SKM-1 (cell line): ENCODE results near the gene HBD.

Experiments used
- DNase-seq: peaks from one replicate; lab custom pipeline; 2025; ENCODE audit not compliant: unreplicated experiment; lab: John Stamatoyannopoulos, UW

The HBD gene

DNA sequence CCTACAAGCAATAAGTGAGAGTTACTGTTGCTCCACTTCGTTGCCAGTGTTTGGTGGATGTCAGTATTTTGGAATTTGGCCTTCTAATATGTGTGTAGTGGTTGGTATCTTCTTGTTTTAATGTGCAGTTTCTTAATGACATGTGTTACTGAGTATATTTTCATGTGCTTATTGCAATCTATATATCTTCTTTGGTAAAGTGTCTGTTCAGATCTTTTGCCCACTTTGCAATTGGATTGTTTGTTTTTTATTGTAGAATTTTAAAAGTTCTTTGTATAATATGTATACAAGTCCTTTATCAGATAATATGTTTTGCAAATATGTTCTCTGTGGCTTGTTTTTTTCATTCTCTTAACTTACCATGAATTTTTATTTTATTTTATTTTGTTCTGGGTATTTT lies 41.5 kb downstream of the HBD start:
- no peak for DNase-seq

DNA sequence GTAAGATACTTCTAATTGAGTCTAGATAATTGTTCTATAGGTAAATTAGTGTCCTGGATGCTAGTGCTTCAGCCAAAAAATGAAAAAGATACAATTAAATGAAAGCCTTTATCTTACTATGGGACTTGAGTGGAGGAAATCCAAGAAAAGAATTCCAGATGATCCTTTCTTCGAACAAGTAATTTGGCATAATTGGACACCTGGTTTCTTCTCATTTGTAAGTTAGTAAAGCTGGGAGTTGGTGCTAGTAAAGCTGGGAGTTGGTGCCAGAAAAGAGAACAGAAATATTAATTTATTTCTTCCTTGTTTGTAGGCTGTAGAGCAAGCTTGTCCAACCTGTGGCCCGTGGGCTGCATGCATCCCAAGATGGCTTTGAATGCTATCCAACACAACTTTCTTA lies 46.1 kb downstream of the HBD start:
- no peak for DNase-seq
